Endothelial cell of umbilical vein (primary cell): Measurements from ENCODE around the gene EDEM3. TPM values are rescaled to one million over a fixed set of nuclear protein-coding genes. Genes with fewer than 3 reads are reported as not detected.

Experiments
- BruUV-seq: library from RNA; stranded (reverse); fragments of 400-500 nt; replicated peaks from 2 replicates; lab custom pipeline; 2021; lab: Mats Ljungman, UMichigan
- CTCF ChIA-PET: fragments of 300-600, 350-600 bp; sonication (Branson Sonifier 250); formaldehyde crosslinking; loops from one replicate; lab custom pipeline; 2021; ENCODE audit warnings: antibody characterized with exemption, inconsistent platforms; lab: Charles Lee
- POLR2A ChIA-PET: fragments of 300-600, 350-600 bp; sonication (Branson Sonifier 250); formaldehyde crosslinking; loops from one replicate; lab custom pipeline; 2021; ENCODE audit warnings: antibody characterized with exemption, inconsistent platforms; lab: Charles Lee
- DNase-seq: peaks from one replicate; pipeline ENCODE4 v3.0.0-alpha.2; 2011; ENCODE audit warnings: low read depth, low spot score
- FAIRE-seq: peaks from 2 replicates; lab custom pipeline; 2011; peaks lifted over from hg19 to GRCh38; lab: Jason Lieb, UNC
- H2AFZ ChIP-seq: 2 replicates; pipeline ENCODE4 v1.6.0; 2012; ENCODE audit warnings: low read depth, low read length, control low read depth, inconsistent platforms
- H3K27ac ChIP-seq: 2 replicates; pipeline ENCODE4 v1.5.1; 2011; ENCODE audit warnings: low read depth, mild to moderate bottlenecking, control low read depth, low read length, moderate library complexity; ENCODE audit not compliant: insufficient read depth
- H3K27me3 ChIP-seq, 2 experiments: 2 replicates each; pipeline versions ENCODE4 v1.6.0 to v1.6.1; 2011; ENCODE audit warnings: low read length in 2 of 2, mixed read lengths in 1 of 2; ENCODE audit not compliant: control insufficient read depth in 2 of 2, insufficient read depth in 2 of 2
- H3K36me3 ChIP-seq, 2 experiments: 2 replicates in 1 of 2; 3 replicates in 1 of 2; pipeline ENCODE4 v1.5.1; 2011; ENCODE audit warnings: low read length in 2 of 2, mild to moderate bottlenecking in 1 of 2, moderate library complexity in 1 of 2; ENCODE audit not compliant: control insufficient read depth in 2 of 2, insufficient read depth in 2 of 2; ENCODE audit errors: extremely low read depth in 1 of 2
- H3K4me1 ChIP-seq: 3 replicates; pipeline ENCODE4 v1.5.1; 2011; ENCODE audit warnings: mild to moderate bottlenecking, low read length; ENCODE audit not compliant: control insufficient read depth, insufficient read depth; ENCODE audit errors: extremely low read depth
- H3K4me2 ChIP-seq: 2 replicates; pipeline ENCODE4 v1.6.1; 2011; ENCODE audit warnings: low read length, control low read depth, mixed read lengths; ENCODE audit not compliant: insufficient read depth
- H3K4me3 ChIP-seq, 3 experiments: fragments of 200-600 bp in 1 of 3; sonication (generic), shearing (Covaris generic) in 1 of 3; replicated peaks in 1 of 3; 2 replicates each; pipeline ENCODE4 v1.5.1; 2011 to 2016; ENCODE audit warnings: control low read depth in 3 of 3, low read length in 3 of 3, mild to moderate bottlenecking in 2 of 3, inconsistent platforms in 1 of 3, low read depth in 1 of 3, moderate library complexity in 1 of 3; ENCODE audit not compliant: insufficient read depth in 1 of 3
- H3K79me2 ChIP-seq: 2 replicates; pipeline ENCODE4 v1.6.0; 2012; ENCODE audit warnings: low read length, inconsistent platforms; ENCODE audit not compliant: control insufficient read depth, insufficient read depth
- H3K9ac ChIP-seq: replicated peaks from 2 replicates; pipeline ENCODE3; 2011; ENCODE audit warnings: low read length, control low read depth; ENCODE audit not compliant: insufficient read depth; ENCODE audit errors: extremely low read depth
- H3K9me1 ChIP-seq: replicated peaks from 3 replicates; pipeline ENCODE4 v1.6.0; 2011; ENCODE audit warnings: mild to moderate bottlenecking, low read length; ENCODE audit not compliant: control insufficient read depth, insufficient read depth; ENCODE audit errors: extremely low read depth
- H3K9me3 ChIP-seq: replicated peaks from 2 replicates; pipeline ENCODE4 v1.5.1; 2012; ENCODE audit warnings: low read length, inconsistent platforms; ENCODE audit not compliant: control insufficient read depth, insufficient read depth
- H4K20me1 ChIP-seq: replicated peaks from 2 replicates; pipeline ENCODE3; 2011; ENCODE audit warnings: mild to moderate bottlenecking, low read length; ENCODE audit not compliant: control insufficient read depth, insufficient read depth; ENCODE audit errors: extremely low read depth
- CTCF ChIP-seq, 2 donors: IDR thresholded peaks; 1 replicate in 1 of 2; 2 replicates in 1 of 2; pipeline ENCODE4 v1.5.1; 2011; ENCODE audit warnings: low read length in 2 of 2, mild to moderate bottlenecking in 2 of 2, moderate library complexity in 2 of 2, control low read depth in 1 of 2, inconsistent platforms in 1 of 2, low read depth in 1 of 2; ENCODE audit not compliant: insufficient read depth in 1 of 2; ENCODE audit errors: extremely low read depth in 1 of 2
- EZH2 ChIP-seq: IDR thresholded peaks from 2 replicates; pipeline ENCODE4 v1.6.1; 2012; ENCODE audit warnings: borderline replicate concordance, low read depth, mild to moderate bottlenecking, moderate library complexity, low read length, inconsistent platforms; ENCODE audit not compliant: severe bottlenecking
- FOS ChIP-seq: IDR thresholded peaks from 2 replicates; pipeline ENCODE4 v1.6.1; 2011; ENCODE audit warnings: mild to moderate bottlenecking, low read length, moderate library complexity, borderline replicate concordance; ENCODE audit not compliant: insufficient read depth
- GATA2 ChIP-seq: IDR thresholded peaks from 2 replicates; pipeline ENCODE4 v1.7.0; 2011; ENCODE audit warnings: low read depth, mild to moderate bottlenecking, moderate library complexity, mixed read lengths, low read length; ENCODE audit not compliant: insufficient read length, insufficient read depth
- JUN ChIP-seq: IDR thresholded peaks from 2 replicates; pipeline ENCODE4 v1.6.1; 2011; ENCODE audit warnings: borderline replicate concordance, low read depth; ENCODE audit not compliant: insufficient read length, insufficient read depth
- MAX ChIP-seq: IDR thresholded peaks from 2 replicates; pipeline ENCODE4 v1.6.1; 2011; ENCODE audit not compliant: insufficient read depth, insufficient read length
- MYC ChIP-seq: IDR thresholded peaks from one replicate; pipeline ENCODE4 v1.6.1; 2011; ENCODE audit warnings: mild to moderate bottlenecking, low read depth, low read length
- POLR2A ChIP-seq: IDR thresholded peaks from 2 replicates; pipeline ENCODE4 v1.6.1; 2012; ENCODE audit warnings: low read depth, mild to moderate bottlenecking, control low read depth, low read length
- POLR2AphosphoS5 ChIP-seq: IDR thresholded peaks from 2 replicates; pipeline ENCODE4 v1.6.1; 2012; ENCODE audit warnings: low read depth, mild to moderate bottlenecking, control low read depth, low read length, moderate library complexity; ENCODE audit not compliant: insufficient read depth
- dilution Hi-C: fragments of 300-500 bp; cut with MboI; formaldehyde crosslinking; loops from one replicate; pipeline ENCODE4 v1.15.0; 2019; ENCODE audit warnings: low sequenced_read_pairs; ENCODE audit not compliant: extremely low pct_ligation_motif_present
- intact Hi-C: fragments of 100-400 bp; cut with micrococcal nuclease; formaldehyde crosslinking; loops from one replicate; pipeline ENCODE4 v1.10.0; 2022
- polyA plus RNA-seq, 4 experiments: library from polyadenylated mRNA; depleted of rRNA in 3 of 4; stranded (reverse) in 3 of 4; unstranded in 1 of 4; fragments of >200 nt; gene quantifications; 2 replicates each; pipeline versions ENCODE4 v1.2.1 to v1.2.3, GENCODE V29; 2011 to 2012; ENCODE audit warnings: missing spikeins in 1 of 4
- total RNA-seq: library from RNA; stranded (reverse); gene quantifications from 2 replicates; pipeline ENCODE4 v1.2.3, GENCODE V29; 2021

Gene EDEM3
- total and polyA plus RNA-seq, 2 donors (not counting 3 experiments of a cell fraction or from before 2014, with no cell fraction given) = 6.6 to 26.3 TPM

GRCh38 chr1:184650177-184650866, 104.3 kb downstream of the EDEM3 start:
- Histone ChIP-seq H3K27me3 (peaks cover 0 to 6% of the 10 kb centered on the region in 2 experiments), H3K9ac (no peak overlapping the region), H3K9me1 (no peaks in the 10 kb centered on the region), H2AFZ (no peak overlapping the region), H3K4me3 (no peak overlapping the region), H3K4me2 (no peak overlapping the region), H3K9me3 (no peaks in the 10 kb centered on the region), H4K20me1 (no peaks in the 10 kb centered on the region), H3K79me2 (no peaks in the 10 kb centered on the region), H3K4me1 (no peaks in the 10 kb centered on the region), H3K27ac (no peak overlapping the region), H3K36me3 (no peaks in the 10 kb centered on the region)
- ChIA-PET CTCF (interaction anchor here (4.7 kb wide), 1 partner anchor 14 kb away, joined by 32 read pairs; no protein-coding TSS in a partner anchor), POLR2A (no interaction called here)
- BruUV-seq = no TSS peak
- DNase-seq (no peak), FAIRE-seq (no peak)
- no peak for TF ChIP-seq FOS
- no peak for TF ChIP-seq POLR2A
- TF ChIP-seq MAX = no peak
- no peak for TF ChIP-seq POLR2AphosphoS5
- TF ChIP-seq CTCF (IDR thresholded peaks at IDR 0.05; ENCODE audit: extremely low read depth in 1 of 2, insufficient read depth in 1 of 2, low read depth in 1 of 2, low read length in 2 of 2) = no peak
- TF ChIP-seq GATA2 = no peak
- TF ChIP-seq JUN = no peak
- TF ChIP-seq EZH2 = no peak
- TF ChIP-seq MYC = no peak
- intact Hi-C loops (no loop called here), dilution Hi-C loops (no loop called here)
